Sigmoid colon (tissue), 4 donors: ENCODE measurements around the gene LDLRAD3.

ENCODE experiments used
- EP300 ChIP-seq, 4 donors: sonication (generic); formaldehyde crosslinking; IDR thresholded peaks; one replicate each; pipeline ENCODE4 v1.6.1; 2017; ENCODE audit warnings: antibody characterized with exemption in 4 of 4
- POLR2A ChIP-seq, 2 donors: fragments of 450-650 bp; IDR thresholded peaks; one replicate each; pipeline ENCODE4 v1.6.1; 2016; ENCODE audit warnings: antibody characterized with exemption in 2 of 2, mild to moderate bottlenecking in 2 of 2, moderate library complexity in 2 of 2
- POLR2AphosphoS5 ChIP-seq, 4 donors: sonication (generic); formaldehyde crosslinking; IDR thresholded peaks; one replicate each; pipeline ENCODE4 v1.6.1; 2017; ENCODE audit warnings: antibody characterized with exemption in 4 of 4
- TF ChIP-seq, protein P1 (sequence below), 4 experiments: fragments of 450-650 bp in 3 of 4; fragments of 200-600 bp in 1 of 4; IDR thresholded peaks; one replicate each; pipeline ENCODE4 v1.5.1; 2016 to 2019; ENCODE audit warnings: antibody characterized with exemption in 4 of 4, mild to moderate bottlenecking in 3 of 4, moderate library complexity in 2 of 4

DNA sequence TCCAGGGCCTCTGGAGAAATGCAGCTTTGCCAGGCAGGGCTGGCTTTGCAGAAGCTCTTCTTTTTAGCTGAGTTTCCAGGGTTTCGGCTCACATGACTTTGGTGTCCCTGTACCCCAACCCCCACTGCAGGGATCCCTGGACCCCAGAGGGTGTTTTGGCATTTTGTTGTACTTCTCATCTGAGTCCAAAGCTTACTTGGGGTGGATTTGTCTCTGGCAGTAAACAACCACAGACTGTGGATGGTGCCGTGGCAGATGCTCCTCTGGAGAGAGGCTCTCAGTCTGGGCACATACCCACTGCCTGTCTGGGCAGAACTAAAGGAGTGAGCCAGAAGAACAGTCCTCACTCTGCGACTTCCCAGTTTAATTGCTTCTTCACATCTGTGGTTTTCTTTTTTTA lies 295.8 kb downstream of the LDLRAD3 start:
- TF ChIP-seq POLR2A (IDR thresholded peaks at IDR 0.05): no peak
- TF ChIP-seq, protein P1, sequence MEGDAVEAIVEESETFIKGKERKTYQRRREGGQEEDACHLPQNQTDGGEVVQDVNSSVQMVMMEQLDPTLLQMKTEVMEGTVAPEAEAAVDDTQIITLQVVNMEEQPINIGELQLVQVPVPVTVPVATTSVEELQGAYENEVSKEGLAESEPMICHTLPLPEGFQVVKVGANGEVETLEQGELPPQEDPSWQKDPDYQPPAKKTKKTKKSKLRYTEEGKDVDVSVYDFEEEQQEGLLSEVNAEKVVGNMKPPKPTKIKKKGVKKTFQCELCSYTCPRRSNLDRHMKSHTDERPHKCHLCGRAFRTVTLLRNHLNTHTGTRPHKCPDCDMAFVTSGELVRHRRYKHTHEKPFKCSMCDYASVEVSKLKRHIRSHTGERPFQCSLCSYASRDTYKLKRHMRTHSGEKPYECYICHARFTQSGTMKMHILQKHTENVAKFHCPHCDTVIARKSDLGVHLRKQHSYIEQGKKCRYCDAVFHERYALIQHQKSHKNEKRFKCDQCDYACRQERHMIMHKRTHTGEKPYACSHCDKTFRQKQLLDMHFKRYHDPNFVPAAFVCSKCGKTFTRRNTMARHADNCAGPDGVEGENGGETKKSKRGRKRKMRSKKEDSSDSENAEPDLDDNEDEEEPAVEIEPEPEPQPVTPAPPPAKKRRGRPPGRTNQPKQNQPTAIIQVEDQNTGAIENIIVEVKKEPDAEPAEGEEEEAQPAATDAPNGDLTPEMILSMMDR (IDR thresholded peaks at IDR 0.05): no peak
- no peak for TF ChIP-seq EP300 (IDR thresholded peaks at IDR 0.05)
- TF ChIP-seq POLR2AphosphoS5 (IDR thresholded peaks at IDR 0.05): no peak
